Thoracic aorta (tissue), 2 donors: ENCODE data around the gene GRM8. TPM values are rescaled to one million over a fixed set of nuclear protein-coding genes. Genes with fewer than 3 reads are reported as not detected.

ENCODE experiments used
- ATAC-seq: fragments of 150-250 bp; one replicate; pipeline ENCODE4 v1.8.0; 2017; ENCODE audit warnings: low read depth; ENCODE audit not compliant: insufficient number of reproducible peaks, low FRiP score
- DNase-seq: peaks from one replicate; pipeline ENCODE4 v3.0.0-alpha.2; 2020; ENCODE audit warnings: low spot score
- H3K27ac ChIP-seq, 2 donors: fragments of 200-600 bp; sonication (generic); 1 replicate in 1 of 2; 2 replicates in 1 of 2; pipeline ENCODE4 v1.5.1; 2016; ENCODE audit warnings: mild to moderate bottlenecking in 2 of 2, moderate library complexity in 2 of 2
- H3K27me3 ChIP-seq: fragments of 200-600 bp; sonication (generic); replicated peaks from 2 replicates; pipeline ENCODE4 v1.6.0; 2016; ENCODE audit warnings: mild to moderate bottlenecking; ENCODE audit not compliant: insufficient read depth
- H3K36me3 ChIP-seq: fragments of 200-600 bp; sonication (generic); one replicate; pipeline ENCODE4 v1.5.1; 2016
- H3K4me1 ChIP-seq, 2 donors: fragments of 200-600 bp; sonication (generic); 1 replicate in 1 of 2; 2 replicates in 1 of 2; pipeline versions ENCODE4 v1.5.1 to v1.6.0; 2016; ENCODE audit warnings: low read depth in 2 of 2, mild to moderate bottlenecking in 1 of 2; ENCODE audit not compliant: control insufficient read depth in 1 of 2
- H3K4me3 ChIP-seq: fragments of 200-600 bp; sonication (generic); 2 replicates; pipeline ENCODE4 v1.5.1; 2016; ENCODE audit warnings: mild to moderate bottlenecking
- H3K9me3 ChIP-seq: fragments of 200-600 bp; sonication (generic); 2 replicates; pipeline ENCODE4 v1.5.1; 2016
- CTCF ChIP-seq: fragments of 200-600 bp; sonication (generic); IDR thresholded peaks from one replicate; pipeline ENCODE4 v1.5.1; 2019; ENCODE audit warnings: antibody characterized with exemption
- total RNA-seq, 2 donors: library from RNA; depleted of rRNA; stranded (reverse); fragments of >200 nt; gene quantifications; one replicate each; pipeline versions ENCODE4 v1.1.0 to v1.2.3, GENCODE V29; 2016

Gene GRM8
- total RNA-seq, 2 donors from 2014 or later: not detected

- H3K4me3 ChIP-seq: no peak overlapping the region
- no peak overlapping the region for H3K27ac ChIP-seq
- TF ChIP-seq CTCF: no peak
- no peaks in the 10 kb centered on the region for H3K36me3 ChIP-seq
- no peak for DNase-seq
- H3K9me3 ChIP-seq: no peaks in the 10 kb centered on the region
- no peaks in the 10 kb centered on the region for H3K27me3 ChIP-seq
- ATAC-seq: no peak
- H3K4me1 ChIP-seq: no peaks in the 10 kb centered on the region
Observed at GRCh38 chr7:127017196-127017595, 235.5 kb downstream of the GRM8 start.

- Histone ChIP-seq H3K27me3 (no peaks in the 10 kb centered on the region), H3K4me3 (no peak overlapping the region), H3K9me3 (no peaks in the 10 kb centered on the region), H3K27ac (no peak overlapping the region), H3K4me1 (no peaks in the 10 kb centered on the region), H3K36me3 (no peaks in the 10 kb centered on the region)
- no peak for TF ChIP-seq CTCF
- no peak for DNase-seq
- ATAC-seq: no peak
Observed at GRCh38 chr7:127000725-127001124, 252.0 kb downstream of the GRM8 start.

GRCh38 chr7:126996659-126997058 is 256.1 kb downstream of the GRM8 start:
- no peaks in the 10 kb centered on the region for H3K4me1 ChIP-seq
- no peak for DNase-seq
- H3K27me3 ChIP-seq: no peaks in the 10 kb centered on the region
- H3K27ac ChIP-seq: no peak overlapping the region
- H3K4me3 ChIP-seq: no peak overlapping the region
- TF ChIP-seq CTCF: no peak
- no peaks in the 10 kb centered on the region for H3K36me3 ChIP-seq
- H3K9me3 ChIP-seq: no peaks in the 10 kb centered on the region
- no peak for ATAC-seq

GRCh38 chr7:126993626-126994213 is 259.0 kb downstream of the GRM8 start:
- Histone ChIP-seq H3K9me3 (no peaks in the 10 kb centered on the region), H3K4me3 (no peak overlapping the region), H3K36me3 (no peaks in the 10 kb centered on the region), H3K4me1 (no peaks in the 10 kb centered on the region), H3K27me3 (no peaks in the 10 kb centered on the region), H3K27ac (no peak overlapping the region)
- no peak for ATAC-seq
- no peak for DNase-seq
- no peak for TF ChIP-seq CTCF

GRCh38 chr7:126988022-126988421 is 264.7 kb downstream of the GRM8 start:
- no peaks in the 10 kb centered on the region for H3K27me3 ChIP-seq
- no peaks in the 10 kb centered on the region for H3K36me3 ChIP-seq
- H3K9me3 ChIP-seq: no peaks in the 10 kb centered on the region
- H3K27ac ChIP-seq: no peak overlapping the region
- DNase-seq (no peak), ATAC-seq (no peak)
- no peak for TF ChIP-seq CTCF
- H3K4me1 ChIP-seq: no peaks in the 10 kb centered on the region
- H3K4me3 ChIP-seq: no peak overlapping the region
